ENCODE measurements around the gene HSF2BP. TPM values are rescaled to one million over a fixed set of nuclear protein-coding genes. Genes with fewer than 3 reads are reported as not detected.
"Not testable (repeated sequence)": the region's sequence is repeated elsewhere in the genome, so short reads cannot be mapped to it uniquely, and the experiment has no call there.

HSF2BP gene
- total RNA-seq (under 1 TPM; 0.21 to 0.42 (median 0.38) TPM), polyA plus RNA-seq (0.18 TPM)
- long read RNA-seq, donor 1, partial matches to known transcripts = 0 of 2 reads
- long read RNA-seq, donor 1, other reads (novel, unspliced or antisense) = 2 of 2 reads
- long read RNA-seq, donor 2 = 0 reads
- long read RNA-seq, donor 3, partial matches to known transcripts = 1 of 1 reads
- long read RNA-seq, donor 3, other reads (novel, unspliced or antisense) = 0 of 1 reads
- long read RNA-seq, donor 4 = 0 reads

GRCh38 chr21:43659136-43660000 lies at the start of gene HSF2BP, which contains the start of gene RRP1B:
HSF2BP (minus strand) TSS chr21:43659488; CDS start chr21:43658096, 1,392 bp downstream.
RRP1B (plus strand) TSS chr21:43659560; CDS start chr21:43659665, 105 bp downstream.
- H3K27me3 ChIP-seq (ENCODE audit: control insufficient read depth, insufficient read depth) = no peaks in the 10 kb centered on the region
- intact Hi-C loops (cut with DNase I) = loop anchor here in 1 of 4 donors (10.0 kb wide), 2 partner anchors 305 to 345 kb away; no protein-coding TSS in a partner anchor
- WGBS = 6% methylated on average over 92 of the region's 92 CpGs
- H3K4me1 ChIP-seq (ENCODE audit: control insufficient read depth, insufficient read depth, low read length) = peaks cover 4% of the 10 kb centered on the region
- DNase-seq (peak; percentile 84 to 96 (median 94)), ATAC-seq (peak; percentile 88 to 95)
- H3K4me3 ChIP-seq (ENCODE audit: low read length) = peak within 1 kb of the TSS; percentile 72
- peak within 1 kb of the TSS; percentile 78 for H3K27ac ChIP-seq (ENCODE audit: low read length)
- H3K9me3 ChIP-seq (ENCODE audit: control insufficient read depth, low read length) = no peaks in the 10 kb centered on the region

GRCh38 chr21:43708745-43709381 lies 49.6 kb upstream of the HSF2BP start:
- H3K9me3 ChIP-seq (ENCODE audit: control insufficient read depth, low read length) = no peaks in the 10 kb centered on the region
- ATAC-seq = no peak
- H3K4me1 ChIP-seq (ENCODE audit: control insufficient read depth, insufficient read depth, low read length) = no peaks in the 10 kb centered on the region
- WGBS = 91% methylated on average over 13 of the region's 13 CpGs
- no peak overlapping the region for H3K4me3 ChIP-seq (ENCODE audit: low read length)
- DNase-seq = peak in 1 of 3 donors; percentile 28
- intact Hi-C loops (cut with DNase I) = no loop called here
- H3K27me3 ChIP-seq (ENCODE audit: control insufficient read depth, insufficient read depth) = no peaks in the 10 kb centered on the region
- H3K27ac ChIP-seq (ENCODE audit: low read length) = no peak overlapping the region

- peak in 2 of 3 donors; percentile 7 to 40 for DNase-seq
- H3K4me1 ChIP-seq (ENCODE audit: control insufficient read depth, insufficient read depth, low read length) = peaks cover 6% of the 10 kb centered on the region
- H3K27ac ChIP-seq (ENCODE audit: low read length) = no peak overlapping the region
- H3K4me3 ChIP-seq (ENCODE audit: low read length) = no peak overlapping the region
- no peak for ATAC-seq
- intact Hi-C loops (cut with DNase I) = no loop called here
- no peaks in the 10 kb centered on the region for H3K27me3 ChIP-seq (ENCODE audit: control insufficient read depth, insufficient read depth)
- H3K9me3 ChIP-seq (ENCODE audit: control insufficient read depth, low read length) = no peaks in the 10 kb centered on the region
- 88% methylated on average over 9 of the region's 9 CpGs for WGBS
Measured at GRCh38 chr21:43707462-43707861, 48.2 kb upstream of the HSF2BP start.

GRCh38 chr21:43703035-43703880 lies 44.0 kb upstream of the HSF2BP start:
- DNase-seq (peak; percentile 62 to 86 (median 81)), ATAC-seq (peak; percentile 62 to 68)
- intact Hi-C loops (cut with DNase I) = no loop called here
- H3K4me1 ChIP-seq (ENCODE audit: control insufficient read depth, insufficient read depth, low read length) = peaks cover 8% of the 10 kb centered on the region
- no peak overlapping the region for H3K4me3 ChIP-seq (ENCODE audit: low read length)
- no peaks in the 10 kb centered on the region for H3K27me3 ChIP-seq (ENCODE audit: control insufficient read depth, insufficient read depth)
- no peaks in the 10 kb centered on the region for H3K9me3 ChIP-seq (ENCODE audit: control insufficient read depth, low read length)
- 23% methylated on average over 29 of the region's 29 CpGs for WGBS
- H3K27ac ChIP-seq (ENCODE audit: low read length) = peak overlapping the region; percentile 55

GRCh38 chr21:43702785-43703034 lies 43.4 kb upstream of the HSF2BP start:
- H3K27ac ChIP-seq (ENCODE audit: low read length) = peak overlapping the region; percentile 60
- H3K27me3 ChIP-seq (ENCODE audit: control insufficient read depth, insufficient read depth) = no peaks in the 10 kb centered on the region
- 40% methylated on average over 12 of the region's 12 CpGs for WGBS
- intact Hi-C loops (cut with DNase I) = no loop called here
- ATAC-seq = peak; percentile 31 to 50
- H3K9me3 ChIP-seq (ENCODE audit: control insufficient read depth, low read length) = no peaks in the 10 kb centered on the region
- peak in 1 of 3 donors; percentile 32 for DNase-seq
- H3K4me3 ChIP-seq (ENCODE audit: low read length) = no peak overlapping the region
- peaks cover 8% of the 10 kb centered on the region for H3K4me1 ChIP-seq (ENCODE audit: control insufficient read depth, insufficient read depth, low read length)

- H3K27me3 ChIP-seq (ENCODE audit: control insufficient read depth, insufficient read depth) = no peaks in the 10 kb centered on the region
- no peaks in the 10 kb centered on the region for H3K9me3 ChIP-seq (ENCODE audit: control insufficient read depth, low read length)
- peak in 1 of 3 donors; percentile 51 for DNase-seq
- WGBS = 68% methylated on average over 29 of the region's 29 CpGs
- intact Hi-C loops (cut with DNase I) = no loop called here
- peak overlapping the region; percentile 60 for H3K27ac ChIP-seq (ENCODE audit: low read length)
- peak; percentile 11 to 33 for ATAC-seq
- H3K4me1 ChIP-seq (ENCODE audit: control insufficient read depth, insufficient read depth, low read length) = peaks cover 8% of the 10 kb centered on the region
- H3K4me3 ChIP-seq (ENCODE audit: low read length) = no peak overlapping the region
Measured at GRCh38 chr21:43701936-43702784, 42.9 kb upstream of the HSF2BP start.

GRCh38 chr21:43699933-43700599 lies 40.8 kb upstream of the HSF2BP start:
- Histone ChIP-seq H3K27me3 (ENCODE audit: control insufficient read depth, insufficient read depth) (no peaks in the 10 kb centered on the region), H3K27ac (ENCODE audit: low read length) (no peak overlapping the region), H3K4me3 (ENCODE audit: low read length) (no peak overlapping the region), H3K4me1 (ENCODE audit: control insufficient read depth, insufficient read depth, low read length) (peaks cover 8% of the 10 kb centered on the region), H3K9me3 (ENCODE audit: control insufficient read depth, low read length) (no peaks in the 10 kb centered on the region)
- DNase-seq (peak in 1 of 3 donors; percentile 46), ATAC-seq (peak in 1 of 2 donors; percentile 9)
- intact Hi-C loops (cut with DNase I) = no loop called here
- 77% methylated on average over 13 of the region's 13 CpGs for WGBS

- H3K4me1 ChIP-seq (ENCODE audit: control insufficient read depth, insufficient read depth, low read length); H3K4me3 ChIP-seq (ENCODE audit: low read length); H3K9me3 ChIP-seq (ENCODE audit: control insufficient read depth, low read length); H3K27me3 ChIP-seq (ENCODE audit: control insufficient read depth, insufficient read depth); ATAC-seq; intact Hi-C loops (cut with DNase I); H3K27ac ChIP-seq (ENCODE audit: low read length): not testable (repeated sequence)
- WGBS = 82% methylated on average over 5 of the region's 5 CpGs
- peak in 1 of 3 donors; percentile 11 for DNase-seq
Measured at GRCh38 chr21:43699492-43699777, 40.1 kb upstream of the HSF2BP start.

GRCh38 chr21:43697758-43698643 lies 38.7 kb upstream of the HSF2BP start:
- no peaks in the 10 kb centered on the region for H3K27me3 ChIP-seq (ENCODE audit: control insufficient read depth, insufficient read depth)
- no peak overlapping the region for H3K4me3 ChIP-seq (ENCODE audit: low read length)
- ATAC-seq (no peak), DNase-seq (peak in 1 of 3 donors; percentile 7)
- no peak overlapping the region for H3K27ac ChIP-seq (ENCODE audit: low read length)
- WGBS = 85% methylated on average over 11 of the region's 11 CpGs
- H3K4me1 ChIP-seq (ENCODE audit: control insufficient read depth, insufficient read depth, low read length) = peaks cover 3% of the 10 kb centered on the region
- H3K9me3 ChIP-seq (ENCODE audit: control insufficient read depth, low read length) = no peaks in the 10 kb centered on the region
- intact Hi-C loops (cut with DNase I) = no loop called here
